GM19467 (cell line): ENCODE measurements around the gene CCDC158.
"Not testable (repeated sequence)": the region's sequence is repeated elsewhere in the genome, so short reads cannot be mapped to it uniquely, and the experiment has no call there.

ENCODE experiments used
- ATAC-seq: cut with Tn5 transposase; IDR thresholded peaks from one replicate; pipeline ENCODE4 v1.9.1; 2021; ENCODE audit warnings: mild to moderate bottlenecking, moderate library complexity; ENCODE audit not compliant: unreplicated experiment

The CCDC158 gene

GRCh38 chr4:76313547-76313946, 107.4 kb downstream of the CCDC158 start:
- ATAC-seq: no peak

GRCh38 chr4:76312457-76312856, 108.5 kb downstream of the CCDC158 start:
- ATAC-seq: no peak

GRCh38 chr4:76311896-76312331, 109.0 kb downstream of the CCDC158 start:
- no peak for ATAC-seq

GRCh38 chr4:76310683-76311082, 110.3 kb downstream of the CCDC158 start:
- no peak for ATAC-seq

- no peak for ATAC-seq
Measured at GRCh38 chr4:76309939-76310550, 110.9 kb downstream of the CCDC158 start.

GRCh38 chr4:76308548-76308947, 112.4 kb downstream of the CCDC158 start:
- no peak for ATAC-seq

GRCh38 chr4:76307660-76308014, 113.3 kb downstream of the CCDC158 start:
- ATAC-seq: no peak

- ATAC-seq: no peak
Measured at GRCh38 chr4:76306882-76307659, 113.9 kb downstream of the CCDC158 start.

- no peak for ATAC-seq
Measured at GRCh38 chr4:76305971-76306881, 114.7 kb downstream of the CCDC158 start, which contains the start of gene STBD1. Gene STBD1, plus strand, starts transcription at chr4:76306733. Its CDS starts 37 bp downstream, at chr4:76306770.

- no peak for ATAC-seq
Measured at GRCh38 chr4:76305033-76305687, 115.8 kb downstream of the CCDC158 start.

GRCh38 chr4:76302826-76303438, 118.0 kb downstream of the CCDC158 start:
- ATAC-seq: no peak

GRCh38 chr4:76301775-76302162, 119.2 kb downstream of the CCDC158 start:
- ATAC-seq: no peak

GRCh38 chr4:76301068-76301774, 119.7 kb downstream of the CCDC158 start:
- peak; percentile 98 for ATAC-seq

GRCh38 chr4:76300012-76300411, 120.9 kb downstream of the CCDC158 start:
- no peak for ATAC-seq

GRCh38 chr4:76298227-76298626, 122.7 kb downstream of the CCDC158 start:
- no peak for ATAC-seq

- no peak for ATAC-seq
Measured at GRCh38 chr4:76296286-76296820, 124.6 kb downstream of the CCDC158 start.

GRCh38 chr4:76293772-76294171, 127.2 kb downstream of the CCDC158 start:
- ATAC-seq: no peak

- ATAC-seq: no peak
Measured at GRCh38 chr4:76292730-76293129, 128.2 kb downstream of the CCDC158 start.

GRCh38 chr4:76287811-76288210, 133.1 kb downstream of the CCDC158 start:
- ATAC-seq: not testable (repeated sequence)

GRCh38 chr4:76283900-76284299, 137.0 kb downstream of the CCDC158 start:
- ATAC-seq: no peak
